OCI-LY3 (cell line): ENCODE measurements around the gene UBAP2.

ENCODE experiments used
- CTCF ChIP-seq: fragments of 200-600, 300-600 bp; sonication (generic); IDR thresholded peaks from 2 replicates; pipeline ENCODE4 v1.5.1; 2014; ENCODE audit warnings: antibody characterized with exemption, low read length, low read depth
- EZH2phosphoT487 ChIP-seq: fragments of 200-600 bp; shearing (Covaris generic); IDR thresholded peaks from 2 replicates; pipeline ENCODE4 v1.6.1; 2018; ENCODE audit warnings: antibody characterized with exemption, mixed run types, low read depth

- TF ChIP-seq CTCF (no peak), EZH2phosphoT487 (no peak)
These were observed 60.3 kb downstream of the UBAP2 start for GRCh38 chr9:33988219-33988890.
